Progenitor cell of endocrine pancreas (in vitro differentiated cells): ENCODE results near the gene RNF223. TPM values are rescaled to one million over a fixed set of nuclear protein-coding genes. Genes with fewer than 3 reads are reported as not detected.
A peak's percentile ranks its signal among the peaks of the same experiment; 100 is the strongest.

Experiments
- DNase-seq: peaks from one replicate; pipeline ENCODE4 v3.0.0; 2021; ENCODE audit warnings: low spot score; ENCODE audit not compliant: unreplicated experiment
- H3K27ac Mint-ChIP-seq: 2 replicates; pipeline ENCODE4 v1.8.0; 2021; ENCODE audit warnings: mild to moderate bottlenecking, moderate library complexity, mixed read lengths
- H3K27me3 Mint-ChIP-seq: 2 replicates; pipeline ENCODE4 v1.8.0; 2021; ENCODE audit warnings: mixed read lengths
- H3K36me3 Mint-ChIP-seq: 2 replicates; pipeline ENCODE4 v1.8.0; 2022; ENCODE audit warnings: mixed read lengths; ENCODE audit not compliant: insufficient read depth
- H3K4me1 Mint-ChIP-seq: 2 replicates; pipeline ENCODE4 v1.8.0; 2021; ENCODE audit warnings: low read depth, mixed read lengths
- H3K4me3 Mint-ChIP-seq: 2 replicates; pipeline ENCODE4 v1.8.0; 2021; ENCODE audit warnings: low read depth, mild to moderate bottlenecking, moderate library complexity, mixed read lengths
- H3K9me3 Mint-ChIP-seq: 2 replicates; pipeline ENCODE4 v1.8.0; 2021; ENCODE audit warnings: low read depth, mixed read lengths
- total RNA-seq: library from RNA; stranded (reverse); gene quantifications from 2 replicates; pipeline ENCODE4 v1.2.1, GENCODE V29; 2021
- TF ChIP-seq, protein P1 (sequence below): fragments of 200-600 bp; sonication (generic); IDR thresholded peaks from one replicate; pipeline ENCODE4 v1.5.0; 2021; ENCODE audit warnings: antibody characterized with exemption, mild to moderate bottlenecking; ENCODE audit not compliant: unreplicated experiment

Gene RNF223
- total RNA-seq, 1 donor from 2014 or later = not detected

DNA sequence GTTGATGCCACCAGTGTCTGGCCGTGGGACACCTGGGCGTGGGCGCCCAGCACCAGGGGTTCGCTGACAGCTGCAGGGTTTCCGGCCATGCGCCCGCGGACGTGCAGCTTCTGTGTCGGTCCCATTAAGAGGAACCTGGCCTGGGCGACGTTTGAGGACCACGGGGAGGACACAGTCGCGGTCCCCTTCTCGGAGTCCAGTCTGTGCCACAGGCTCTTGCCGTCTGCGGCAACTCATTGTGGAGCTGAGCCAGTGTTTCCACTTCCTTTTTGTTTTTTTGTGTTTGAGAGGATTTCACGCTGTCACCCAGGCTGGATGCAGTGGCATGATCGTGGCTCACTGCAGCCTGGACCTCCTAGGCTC lies 43.3 kb upstream of the RNF223 start:
- DNase-seq = no peak
- peaks cover 5% of the 10 kb centered on the region for H3K9me3 Mint-ChIP-seq

DNA sequence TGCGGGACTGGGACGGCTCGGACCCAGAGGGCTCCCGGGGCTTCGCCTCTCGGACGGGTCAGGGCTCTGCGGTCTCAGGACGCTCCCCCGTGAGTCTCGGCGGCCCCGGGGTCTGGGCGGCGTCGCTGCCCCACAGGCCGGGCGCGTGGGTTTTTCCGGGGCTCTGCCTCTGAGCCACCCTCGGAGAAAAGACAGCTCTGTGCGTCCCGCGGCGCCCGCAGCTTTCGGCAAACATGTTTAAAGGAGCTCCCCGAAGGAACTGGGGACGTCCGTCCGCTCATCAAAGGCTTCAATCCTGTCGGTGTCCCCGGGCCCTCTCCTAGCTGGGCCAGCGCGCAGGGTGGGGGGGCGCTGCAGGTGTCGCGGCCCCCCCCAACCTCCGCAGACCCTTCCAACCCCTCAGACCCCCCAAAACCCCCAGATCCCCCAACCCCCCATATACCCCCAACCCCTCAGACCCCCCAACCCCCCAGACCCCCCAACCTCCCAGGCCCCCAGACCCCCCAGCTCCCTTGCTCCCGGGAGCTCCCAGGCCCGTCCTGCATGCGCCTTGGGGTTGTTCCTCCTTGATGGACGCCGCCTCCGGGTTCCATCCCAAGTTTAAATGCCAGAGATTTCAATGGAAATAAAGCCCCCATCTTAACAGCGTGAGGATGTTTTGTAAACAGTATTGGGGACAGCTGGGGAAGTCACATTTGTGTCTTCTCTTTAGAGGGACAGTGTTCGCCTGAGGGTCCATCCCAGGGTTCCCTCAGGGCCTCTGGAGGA lies 42.8 kb upstream of the RNF223 start:
- H3K4me3 Mint-ChIP-seq = peak overlapping the region; percentile 58
- H3K4me1 Mint-ChIP-seq = peaks cover 6% of the 10 kb centered on the region
- H3K27me3 Mint-ChIP-seq = peaks cover 23% of the 10 kb centered on the region
- TF ChIP-seq, protein P1, sequence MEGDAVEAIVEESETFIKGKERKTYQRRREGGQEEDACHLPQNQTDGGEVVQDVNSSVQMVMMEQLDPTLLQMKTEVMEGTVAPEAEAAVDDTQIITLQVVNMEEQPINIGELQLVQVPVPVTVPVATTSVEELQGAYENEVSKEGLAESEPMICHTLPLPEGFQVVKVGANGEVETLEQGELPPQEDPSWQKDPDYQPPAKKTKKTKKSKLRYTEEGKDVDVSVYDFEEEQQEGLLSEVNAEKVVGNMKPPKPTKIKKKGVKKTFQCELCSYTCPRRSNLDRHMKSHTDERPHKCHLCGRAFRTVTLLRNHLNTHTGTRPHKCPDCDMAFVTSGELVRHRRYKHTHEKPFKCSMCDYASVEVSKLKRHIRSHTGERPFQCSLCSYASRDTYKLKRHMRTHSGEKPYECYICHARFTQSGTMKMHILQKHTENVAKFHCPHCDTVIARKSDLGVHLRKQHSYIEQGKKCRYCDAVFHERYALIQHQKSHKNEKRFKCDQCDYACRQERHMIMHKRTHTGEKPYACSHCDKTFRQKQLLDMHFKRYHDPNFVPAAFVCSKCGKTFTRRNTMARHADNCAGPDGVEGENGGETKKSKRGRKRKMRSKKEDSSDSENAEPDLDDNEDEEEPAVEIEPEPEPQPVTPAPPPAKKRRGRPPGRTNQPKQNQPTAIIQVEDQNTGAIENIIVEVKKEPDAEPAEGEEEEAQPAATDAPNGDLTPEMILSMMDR = no peak
- no peak overlapping the region for H3K27ac Mint-ChIP-seq
- DNase-seq = no peak
- peaks cover 5% of the 10 kb centered on the region for H3K9me3 Mint-ChIP-seq
- H3K36me3 Mint-ChIP-seq = peaks cover 13% of the 10 kb centered on the region

More for the DNA sequence above, 43.3 kb upstream of the RNF223 start:
- TF ChIP-seq, protein P1 = no peak
- Mint-ChIP-seq H3K4me1 (peaks cover 6% of the 10 kb centered on the region), H3K27ac (no peak overlapping the region), H3K4me3 (peak overlapping the region; percentile 58), H3K36me3 (peaks cover 10% of the 10 kb centered on the region), H3K27me3 (peaks cover 23% of the 10 kb centered on the region)

DNA sequence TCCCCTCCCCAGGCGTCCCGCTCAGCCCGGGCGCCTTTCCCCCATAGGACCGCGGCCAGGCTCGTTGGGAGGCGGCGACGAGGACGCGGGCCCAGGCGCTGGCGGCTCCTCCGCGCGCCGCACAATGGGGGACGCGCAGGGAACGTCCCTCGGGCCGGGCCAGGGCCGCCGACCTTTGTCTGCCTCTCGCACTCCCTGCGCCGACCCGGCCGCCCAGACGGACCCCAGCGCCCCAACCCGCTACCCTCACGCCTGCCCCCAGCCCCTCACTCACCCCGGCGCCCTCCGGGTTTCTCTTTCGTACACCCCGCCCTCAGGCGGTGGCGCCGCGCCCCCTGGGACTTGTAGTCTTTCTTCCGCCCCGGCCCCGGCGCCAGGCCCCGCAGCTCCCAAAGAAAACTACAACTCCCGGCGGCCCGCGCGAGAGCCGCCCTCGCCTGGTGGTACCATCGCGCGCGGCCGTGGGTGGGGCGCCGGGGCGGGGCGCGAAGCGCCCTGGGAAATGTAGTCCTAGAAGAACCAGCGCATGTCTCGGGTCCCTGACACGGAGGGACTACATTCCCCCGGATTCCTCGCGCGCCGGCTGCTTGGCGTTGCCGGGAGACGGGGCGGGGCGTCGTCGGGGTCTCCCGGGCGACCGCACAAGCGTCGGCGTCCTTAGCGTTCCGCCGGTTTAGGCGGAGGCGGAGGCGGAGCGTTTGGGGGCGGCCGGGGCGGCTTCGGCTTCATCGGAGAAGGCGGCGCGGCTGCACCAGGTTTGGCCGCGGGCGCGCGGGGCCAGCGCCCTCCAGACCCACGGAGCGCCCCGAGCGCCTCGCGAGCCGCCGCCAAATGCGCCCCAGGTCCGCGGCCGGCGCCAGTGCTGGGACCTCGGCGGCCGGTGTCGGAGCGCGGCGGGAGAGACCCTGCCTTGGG lies 41.9 kb upstream of the RNF223 start, which contains the start of gene C1orf159:
Gene C1orf159 (minus strand): TSS at position 304 of the 915 bp plus-strand sequence. CDS start 24,546 bp downstream, outside the sequence.
- peaks cover 16% of the 10 kb centered on the region for H3K36me3 Mint-ChIP-seq
- H3K9me3 Mint-ChIP-seq = peaks cover 5% of the 10 kb centered on the region
- TF ChIP-seq, protein P1 = no peak
- no peak within 1 kb of the TSS for H3K27ac Mint-ChIP-seq
- H3K4me1 Mint-ChIP-seq = peaks cover 6% of the 10 kb centered on the region
- H3K27me3 Mint-ChIP-seq = peaks cover 23% of the 10 kb centered on the region
- DNase-seq = peak; percentile 98
- H3K4me3 Mint-ChIP-seq = peak within 1 kb of the TSS; percentile 77

DNA sequence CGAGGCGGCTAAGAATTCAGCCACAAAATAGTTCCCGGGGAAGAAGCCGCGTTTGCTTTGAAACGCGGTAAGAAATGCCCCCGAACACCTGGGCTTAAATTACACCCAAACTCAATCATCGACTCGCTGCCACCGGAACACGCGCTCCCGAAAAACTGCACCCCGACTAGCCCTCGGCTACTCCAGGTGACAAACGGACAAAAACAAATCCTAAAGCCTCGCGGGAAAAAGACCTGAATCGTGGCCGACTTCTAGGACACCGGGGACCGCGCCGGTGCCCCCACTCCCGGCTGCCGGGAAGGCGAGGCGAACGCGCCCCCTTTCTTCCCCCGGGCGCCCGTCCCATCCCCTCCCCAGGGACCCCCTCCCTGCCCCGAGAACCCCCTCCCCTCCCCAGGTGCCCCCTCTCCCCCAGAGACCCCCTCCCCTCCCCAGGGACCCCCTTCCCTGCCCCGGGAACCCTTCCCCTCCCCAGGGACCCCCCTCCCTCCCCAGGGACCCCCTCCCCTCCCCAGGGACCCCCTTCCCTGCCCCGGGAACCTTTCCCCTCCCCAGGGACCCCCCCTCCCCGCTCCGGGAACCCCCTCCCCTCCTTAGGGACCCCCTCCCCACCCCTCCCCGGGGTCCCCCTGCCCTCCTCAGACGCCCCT lies 41.2 kb upstream of the RNF223 start:
- H3K4me1 Mint-ChIP-seq = peaks cover 6% of the 10 kb centered on the region
- H3K27ac Mint-ChIP-seq = no peak overlapping the region
- TF ChIP-seq, protein P1 = no peak
- H3K27me3 Mint-ChIP-seq = peaks cover 23% of the 10 kb centered on the region
- peaks cover 16% of the 10 kb centered on the region for H3K36me3 Mint-ChIP-seq
- H3K9me3 Mint-ChIP-seq = peaks cover 5% of the 10 kb centered on the region
- H3K4me3 Mint-ChIP-seq = peak overlapping the region; percentile 77
- DNase-seq = no peak

DNA sequence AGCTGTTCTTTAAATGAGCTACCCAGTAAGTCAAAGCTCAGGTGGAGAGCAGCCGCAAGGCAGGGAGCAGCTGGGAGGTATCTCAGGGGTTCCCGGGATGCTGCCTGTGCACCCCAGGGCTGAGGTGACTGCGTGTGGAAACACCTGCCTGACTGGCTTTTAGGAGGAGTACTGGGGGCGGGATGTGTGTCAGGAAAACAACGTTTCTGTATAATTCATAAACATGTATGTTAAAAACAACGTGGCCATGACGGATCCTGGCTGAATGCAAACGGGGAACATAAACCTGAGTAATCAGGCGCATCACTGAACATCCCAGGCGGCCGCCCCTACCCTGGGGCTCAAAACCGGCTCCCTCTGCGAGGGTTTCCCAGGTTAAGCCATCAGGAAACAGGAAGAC lies 40.3 kb upstream of the RNF223 start:
- DNase-seq = no peak
- TF ChIP-seq, protein P1 = no peak
- peaks cover 5% of the 10 kb centered on the region for H3K9me3 Mint-ChIP-seq
- H3K4me1 Mint-ChIP-seq = peaks cover 6% of the 10 kb centered on the region
- peaks cover 21% of the 10 kb centered on the region for H3K27me3 Mint-ChIP-seq
- no peak overlapping the region for H3K27ac Mint-ChIP-seq
- H3K36me3 Mint-ChIP-seq = peaks cover 16% of the 10 kb centered on the region
- peak overlapping the region; percentile 77 for H3K4me3 Mint-ChIP-seq
